ENCODE measurements around the gene CTNND1.
"Not testable (repeated sequence)": the region's sequence is repeated elsewhere in the genome, so short reads cannot be mapped to it uniquely, and the experiment has no call there.

Gene CTNND1

DNA sequence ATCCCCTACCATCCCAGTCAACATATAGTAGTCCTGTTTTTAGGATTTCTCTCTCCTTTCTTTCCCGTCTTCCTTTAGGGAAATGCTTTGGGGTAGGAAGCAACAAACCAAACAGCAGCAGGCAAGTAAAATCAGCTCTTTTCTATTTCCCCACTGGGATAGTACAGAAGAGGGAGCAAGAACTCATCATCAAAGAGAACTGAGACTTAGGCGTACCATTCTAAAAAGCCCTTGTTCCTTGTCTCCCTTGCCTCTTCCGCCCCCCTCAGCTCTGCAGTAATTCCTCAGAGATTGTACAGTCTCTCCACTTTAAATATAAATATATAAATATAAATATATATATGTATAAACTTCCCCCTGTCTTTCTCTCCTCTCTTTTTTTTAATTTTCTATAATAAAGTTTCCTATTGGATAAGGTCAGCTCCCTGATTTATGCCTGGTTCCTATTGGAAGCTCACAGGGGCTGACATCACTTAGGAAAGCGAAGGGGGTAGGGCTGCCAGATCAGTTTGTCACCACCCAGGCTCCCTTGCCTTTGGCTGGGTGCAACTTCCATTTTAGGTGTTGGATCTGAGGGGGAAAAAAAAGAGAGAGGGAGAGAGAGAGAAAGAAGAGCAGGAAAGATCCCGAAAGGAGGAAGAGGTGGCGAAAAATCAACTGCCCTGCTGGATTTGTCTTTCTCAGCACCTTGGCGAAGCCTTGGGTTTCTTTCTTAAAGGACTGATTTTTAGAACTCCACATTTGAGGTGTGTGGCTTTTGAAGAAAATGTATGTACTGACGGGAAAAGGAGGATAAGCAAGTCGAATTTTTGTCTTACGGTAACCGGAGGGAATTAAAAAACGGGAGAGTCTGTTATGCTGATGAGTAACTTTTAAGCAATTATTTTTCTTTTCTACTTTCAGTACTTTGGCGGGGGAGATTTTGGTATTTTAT lies at the start of gene CTNND1:
TSS of gene CTNND1 (plus strand) at position 502 of the 934 bp plus-strand sequence. CDS start 29,677 bp downstream, outside the sequence.
- DNase-seq (ENCODE audit: low read depth): peak; percentile 95

DNA sequence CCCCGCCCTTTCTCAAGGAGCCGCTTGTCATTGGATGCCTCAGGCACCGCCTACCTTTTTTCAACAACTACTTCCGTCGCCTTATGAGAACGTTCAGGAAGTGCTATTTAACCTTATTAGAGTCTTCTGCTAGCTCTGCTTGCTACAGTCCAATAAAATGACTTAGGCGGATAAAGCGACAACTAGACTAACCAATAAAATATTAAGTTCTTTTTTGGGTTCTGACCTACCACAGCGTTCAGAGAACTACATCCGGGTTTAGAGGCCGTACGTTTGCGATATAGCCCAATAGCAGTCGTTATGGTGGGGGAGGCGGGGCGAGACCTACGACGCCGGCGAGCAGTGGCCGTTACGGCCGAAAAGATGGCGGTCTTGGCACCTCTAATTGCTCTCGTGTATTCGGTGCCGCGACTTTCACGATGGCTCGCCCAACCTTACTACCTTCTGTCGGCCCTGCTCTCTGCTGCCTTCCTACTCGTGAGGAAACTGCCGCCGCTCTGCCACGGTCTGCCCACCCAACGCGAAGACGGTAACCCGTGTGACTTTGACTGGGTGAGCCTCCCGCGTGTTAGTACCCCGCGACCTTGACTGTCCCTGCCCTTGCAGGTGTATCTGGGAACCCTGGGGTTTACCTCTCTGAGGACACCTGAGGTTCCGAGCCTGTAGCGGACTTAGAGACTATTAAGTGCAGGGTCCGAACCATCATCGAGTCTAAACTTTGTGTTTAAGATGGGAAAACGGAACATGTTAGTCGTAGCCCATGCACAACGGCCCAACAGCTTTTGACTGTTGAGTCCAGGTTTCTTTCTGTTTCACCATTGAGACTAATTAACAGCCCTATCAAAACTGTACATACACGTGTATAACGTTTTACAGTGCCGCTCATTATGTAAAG lies 49.1 kb upstream of the CTNND1 start, which contains the start of gene TMX2:
TSS of gene TMX2 (plus strand) at position 338 of the 895 bp plus-strand sequence. CDS start at position 364, 26 bp downstream.
- DNase-seq (ENCODE audit: low read depth): peak; percentile 97

- no peak for DNase-seq (ENCODE audit: low read depth)
These were observed 47.8 kb upstream of the CTNND1 start for GRCh38 chr11:57713835-57714234.

DNA sequence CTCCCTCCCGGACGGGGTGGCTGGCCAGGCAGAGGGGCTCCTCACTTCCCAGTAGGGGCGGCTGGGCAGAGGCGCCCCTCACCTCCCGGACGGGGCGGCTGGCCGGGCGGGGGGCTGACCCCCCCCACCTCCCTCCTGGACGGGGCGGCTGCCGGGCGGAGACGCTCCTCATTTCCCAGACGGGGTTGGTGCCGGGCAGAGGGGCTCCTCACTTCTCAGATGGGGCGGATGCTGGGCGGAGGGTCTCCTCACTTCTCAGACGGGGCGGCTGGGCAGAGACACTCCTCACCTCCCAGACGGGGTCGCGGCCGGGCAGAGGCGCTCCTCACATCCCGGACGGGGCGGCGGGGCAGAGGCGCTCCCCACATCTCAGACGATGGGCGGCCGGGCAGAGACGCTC lies 44.9 kb upstream of the CTNND1 start:
- DNase-seq (ENCODE audit: low read depth): not testable (repeated sequence)

GRCh38 chr11:57727185-57727584 lies 34.4 kb upstream of the CTNND1 start:
- DNase-seq (ENCODE audit: low read depth): no peak

DNA sequence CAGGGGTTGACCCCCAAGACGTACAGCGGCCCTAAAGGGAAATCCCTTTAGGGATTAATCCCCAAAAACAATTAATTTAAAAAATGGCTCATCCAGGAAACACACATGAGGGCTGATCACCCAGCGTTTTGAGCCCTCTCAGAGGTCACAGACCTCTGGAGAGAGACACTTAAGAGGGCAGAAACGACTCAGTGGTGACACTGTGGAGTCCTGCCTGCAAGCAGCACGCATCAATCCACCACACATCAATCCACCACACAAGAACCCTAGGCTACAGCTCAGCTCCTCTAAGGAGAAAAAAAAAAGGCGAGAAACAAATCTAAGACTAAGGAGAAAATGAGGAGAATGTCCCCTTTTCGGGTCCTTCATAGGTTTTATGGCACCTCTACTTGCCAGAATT lies 32.8 kb upstream of the CTNND1 start:
- no peak for DNase-seq (ENCODE audit: low read depth)

GRCh38 chr11:57729479-57729878 lies 32.1 kb upstream of the CTNND1 start:
- DNase-seq (ENCODE audit: low read depth): no peak

- no peak for DNase-seq (ENCODE audit: low read depth)
These were observed 28.9 kb upstream of the CTNND1 start for GRCh38 chr11:57732661-57733060.

DNA sequence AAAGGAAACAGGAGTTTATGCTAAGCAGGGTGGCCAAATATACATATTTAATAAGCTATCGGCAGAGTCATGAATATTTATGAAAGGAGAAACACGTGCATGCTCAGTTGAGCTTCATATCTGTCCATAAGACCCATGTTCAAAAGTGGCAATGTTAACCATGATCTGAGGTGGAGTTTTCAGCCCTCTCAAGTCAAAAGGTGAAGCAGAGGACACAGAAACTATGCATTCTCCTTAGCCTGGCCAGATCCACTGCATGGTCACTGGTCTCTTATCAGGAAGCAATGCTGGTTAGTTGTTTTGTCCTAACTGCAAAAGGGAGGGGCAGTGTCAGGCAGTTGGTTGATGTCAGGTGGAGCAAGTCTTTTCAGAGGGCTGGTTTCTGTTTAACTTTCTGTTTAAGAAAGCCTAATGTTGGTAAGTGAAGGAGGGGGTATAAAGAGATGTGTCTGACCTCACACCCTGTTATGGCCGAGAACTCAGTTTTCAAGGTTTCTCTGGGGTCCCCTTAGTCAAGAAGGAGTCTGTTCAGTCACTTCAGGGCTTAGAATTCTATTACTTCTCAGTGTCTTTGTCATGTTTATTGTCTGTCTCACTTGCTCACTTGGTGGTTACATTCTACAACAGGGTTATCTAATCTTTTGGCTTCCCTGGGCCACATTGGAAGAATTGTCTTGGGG lies 25.8 kb upstream of the CTNND1 start:
- DNase-seq (ENCODE audit: low read depth): no peak

DNA sequence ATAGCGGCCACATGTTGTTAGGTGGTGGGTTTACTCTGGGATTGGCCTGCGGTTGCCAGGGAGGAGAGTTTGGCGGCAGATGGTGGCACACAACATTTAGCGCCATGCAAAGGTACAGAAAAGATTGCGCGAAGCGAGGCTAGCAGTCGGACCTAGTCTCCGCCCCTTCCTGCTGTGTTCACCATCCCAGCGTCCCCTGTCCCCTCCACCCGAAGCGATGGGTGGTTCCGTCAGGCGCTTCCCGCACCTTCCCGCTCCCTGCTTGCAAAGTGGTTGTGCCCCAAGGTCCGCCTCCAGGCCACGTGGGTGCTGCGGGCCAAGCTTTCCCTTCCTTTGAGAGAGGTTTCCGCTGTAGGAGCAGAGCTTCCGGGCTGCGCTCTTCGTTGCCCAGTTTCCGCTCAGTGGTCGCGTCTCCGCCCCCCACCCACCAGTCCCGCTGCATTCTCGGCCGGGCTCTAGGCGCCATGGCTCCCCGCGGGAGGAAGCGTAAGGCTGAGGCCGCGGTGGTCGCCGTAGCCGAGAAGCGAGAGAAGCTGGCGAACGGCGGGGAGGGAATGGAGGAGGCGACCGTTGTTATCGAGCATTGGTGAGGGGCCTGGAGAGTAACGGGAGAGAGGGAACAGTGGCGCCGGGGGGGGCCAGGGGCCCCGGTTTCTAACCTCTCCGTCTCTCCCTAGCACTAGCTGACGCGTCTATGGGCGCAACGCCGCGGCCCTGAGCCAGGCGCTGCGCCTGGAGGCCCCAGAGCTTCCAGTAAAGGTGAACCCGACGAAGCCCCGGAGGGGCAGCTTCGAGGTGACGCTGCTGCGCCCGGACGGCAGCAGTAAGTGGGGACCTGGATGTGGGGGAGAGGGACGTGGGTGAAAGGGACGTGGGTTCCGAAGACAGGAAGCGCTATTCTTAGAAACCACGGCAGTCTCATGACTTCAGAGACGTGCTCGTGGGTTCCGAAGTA lies 20.2 kb upstream of the CTNND1 start, which contains the start of gene SELENOH:
TSS of gene SELENOH (plus strand) at position 360 of the 955 bp plus-strand sequence. CDS start at position 465, 105 bp downstream.
- DNase-seq (ENCODE audit: low read depth): peak; percentile 91

DNA sequence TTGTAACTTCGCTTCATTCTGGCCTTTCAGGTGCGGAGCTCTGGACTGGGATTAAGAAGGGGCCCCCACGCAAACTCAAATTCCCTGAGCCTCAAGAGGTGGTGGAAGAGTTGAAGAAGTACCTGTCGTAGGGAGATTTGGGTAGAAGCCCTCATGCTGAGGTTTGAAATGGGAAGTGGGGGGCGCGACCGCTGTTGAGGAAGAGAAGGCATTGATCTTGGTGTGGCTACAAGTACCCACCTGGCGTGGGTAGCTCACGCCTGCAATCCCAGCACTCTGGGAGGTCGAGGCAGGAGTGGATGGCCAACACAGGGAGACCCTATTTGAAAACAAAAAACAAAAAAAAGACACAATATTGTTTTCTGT lies 19.5 kb upstream of the CTNND1 start:
- no peak for DNase-seq (ENCODE audit: low read depth)

DNA sequence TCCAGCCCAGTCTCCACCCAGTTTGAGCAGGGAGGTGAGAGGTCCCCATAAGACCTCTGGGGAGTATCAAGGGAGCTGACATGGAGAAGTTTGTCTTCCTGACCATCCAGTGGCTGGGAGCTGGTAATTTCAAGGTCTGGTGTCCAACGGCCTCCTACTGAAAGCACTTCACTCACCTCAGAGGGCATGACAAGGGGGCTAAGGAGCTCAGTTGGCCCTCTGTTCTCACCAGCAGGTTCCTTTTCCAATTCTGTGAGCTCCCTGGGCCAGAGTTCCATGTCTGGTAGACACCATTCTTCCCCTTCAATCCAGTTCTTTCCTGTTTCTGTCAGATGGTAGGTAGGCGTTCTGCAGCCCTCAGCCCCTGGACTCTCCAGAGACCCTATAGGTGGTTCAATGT lies 17.2 kb upstream of the CTNND1 start:
- DNase-seq (ENCODE audit: low read depth): no peak

- no peak for DNase-seq (ENCODE audit: low read depth)
These were observed 16.4 kb upstream of the CTNND1 start for GRCh38 chr11:57745206-57745605.

- DNase-seq (ENCODE audit: low read depth): no peak
These were observed 14.7 kb upstream of the CTNND1 start for GRCh38 chr11:57746920-57747319.

DNA sequence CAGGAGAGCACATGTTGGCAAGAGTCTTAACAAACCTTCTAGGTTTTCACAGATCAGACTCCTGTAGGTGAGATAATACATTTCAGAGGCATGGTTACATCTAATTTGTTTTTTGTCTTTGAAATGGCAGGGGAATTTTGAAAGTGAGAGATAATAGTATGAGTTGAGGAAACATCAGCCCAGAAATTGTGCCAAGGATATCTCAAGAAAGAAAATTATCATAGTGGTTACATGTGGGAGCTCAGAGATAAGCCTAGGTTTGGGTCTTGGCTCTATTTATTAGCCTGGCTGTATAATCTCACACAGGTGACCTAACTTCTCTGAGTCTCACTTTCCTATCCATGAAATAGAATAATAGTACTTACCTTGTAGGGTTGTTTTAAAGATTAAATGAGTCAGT lies 10.4 kb upstream of the CTNND1 start:
- no peak for DNase-seq (ENCODE audit: low read depth)

DNA sequence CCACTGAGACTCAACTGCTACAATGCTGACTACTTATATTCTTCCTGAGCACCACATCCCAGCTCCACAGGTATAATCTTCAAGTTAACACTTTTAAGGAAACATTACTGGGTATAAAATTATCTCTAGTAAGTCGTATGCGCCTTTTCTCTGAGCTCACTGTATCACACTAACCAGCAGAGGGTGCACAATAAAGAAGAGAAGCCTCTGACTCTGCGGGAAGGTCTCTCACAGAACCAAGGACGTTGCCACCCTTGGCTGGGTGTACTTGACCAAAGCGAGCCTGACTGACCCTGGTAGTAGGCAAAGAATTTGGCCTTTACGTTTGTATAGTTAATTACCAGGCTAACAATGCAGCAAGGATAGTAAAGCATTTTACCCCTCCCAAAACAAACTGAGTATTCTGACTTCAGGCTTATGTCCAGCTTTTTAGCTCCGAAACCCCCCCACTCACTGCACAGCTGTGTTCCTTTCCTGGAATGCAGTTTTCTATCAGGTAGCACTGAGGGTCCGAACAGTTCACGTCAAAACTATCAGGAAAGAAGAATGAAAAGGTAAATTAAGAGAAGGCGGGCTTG lies 9.8 kb upstream of the CTNND1 start, which contains the start of gene BTBD18:
TSS of gene BTBD18 (minus strand) at position 144 of the 578 bp plus-strand sequence. CDS start 631 bp downstream, outside the sequence.
- no peak for DNase-seq (ENCODE audit: low read depth)

DNA sequence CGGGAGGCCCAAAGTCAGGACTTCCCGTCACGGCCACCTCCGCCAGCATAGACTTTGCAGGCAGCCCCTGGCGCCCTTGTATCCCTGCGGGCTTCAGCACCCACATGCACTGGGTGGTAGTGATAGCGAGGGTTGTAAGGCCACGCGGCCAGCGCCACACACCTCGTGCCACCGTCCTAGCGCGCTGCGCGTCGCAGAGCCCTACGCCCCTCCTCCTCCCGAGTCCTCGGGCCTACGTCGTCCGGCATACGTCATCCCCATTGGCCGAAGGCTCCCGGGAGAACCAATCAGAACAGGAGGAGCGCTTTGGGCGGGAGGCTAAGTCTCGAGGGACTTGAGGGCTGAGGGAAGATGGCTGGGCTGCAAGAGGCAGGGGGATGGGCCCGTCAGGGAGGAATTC lies 8.6 kb upstream of the CTNND1 start:
- DNase-seq (ENCODE audit: low read depth): no peak

GRCh38 chr11:57758174-57758573 lies 3.4 kb upstream of the CTNND1 start:
- DNase-seq (ENCODE audit: low read depth): no peak

DNA sequence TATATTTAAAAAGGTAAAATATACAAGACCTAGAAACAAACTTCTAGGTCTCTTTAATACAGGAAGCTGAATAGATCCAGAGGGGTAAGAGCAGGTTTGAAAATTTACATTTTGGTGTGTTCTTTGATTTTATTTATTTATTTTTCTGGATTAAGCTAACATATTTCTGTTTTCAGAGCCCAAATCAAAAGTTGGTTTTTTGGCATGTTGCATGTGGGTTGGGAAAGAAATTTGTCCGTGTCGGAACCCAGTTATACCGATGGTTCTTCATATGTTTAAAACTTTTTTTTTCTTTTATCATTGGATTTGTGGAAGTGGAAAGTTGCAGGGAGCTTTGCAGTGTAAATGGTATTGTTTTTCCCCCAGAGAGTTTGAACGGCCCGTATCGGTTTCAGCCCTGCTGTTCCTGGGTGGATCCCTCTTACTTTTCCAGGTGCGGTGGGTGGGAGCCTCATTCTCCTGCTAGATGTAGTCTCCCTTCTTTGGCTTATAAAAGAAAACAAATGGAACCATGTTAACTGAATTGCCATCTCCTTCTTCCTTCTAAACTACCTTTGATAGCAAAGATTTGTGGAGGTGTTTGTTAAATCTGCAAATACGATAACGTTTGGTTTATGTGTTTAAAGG lies 746 bp downstream of the CTNND1 start:
- no peak for DNase-seq (ENCODE audit: low read depth)

- DNase-seq (ENCODE audit: low read depth): no peak
These were observed 2.0 kb downstream of the CTNND1 start for GRCh38 chr11:57763568-57763967.
